Measurements from ENCODE around the gene CCDC74B.
"Not testable (repeated sequence)": the region's sequence is repeated elsewhere in the genome, so short reads cannot be mapped to it uniquely, and the experiment has no call there.

The CCDC74B gene

DNA sequence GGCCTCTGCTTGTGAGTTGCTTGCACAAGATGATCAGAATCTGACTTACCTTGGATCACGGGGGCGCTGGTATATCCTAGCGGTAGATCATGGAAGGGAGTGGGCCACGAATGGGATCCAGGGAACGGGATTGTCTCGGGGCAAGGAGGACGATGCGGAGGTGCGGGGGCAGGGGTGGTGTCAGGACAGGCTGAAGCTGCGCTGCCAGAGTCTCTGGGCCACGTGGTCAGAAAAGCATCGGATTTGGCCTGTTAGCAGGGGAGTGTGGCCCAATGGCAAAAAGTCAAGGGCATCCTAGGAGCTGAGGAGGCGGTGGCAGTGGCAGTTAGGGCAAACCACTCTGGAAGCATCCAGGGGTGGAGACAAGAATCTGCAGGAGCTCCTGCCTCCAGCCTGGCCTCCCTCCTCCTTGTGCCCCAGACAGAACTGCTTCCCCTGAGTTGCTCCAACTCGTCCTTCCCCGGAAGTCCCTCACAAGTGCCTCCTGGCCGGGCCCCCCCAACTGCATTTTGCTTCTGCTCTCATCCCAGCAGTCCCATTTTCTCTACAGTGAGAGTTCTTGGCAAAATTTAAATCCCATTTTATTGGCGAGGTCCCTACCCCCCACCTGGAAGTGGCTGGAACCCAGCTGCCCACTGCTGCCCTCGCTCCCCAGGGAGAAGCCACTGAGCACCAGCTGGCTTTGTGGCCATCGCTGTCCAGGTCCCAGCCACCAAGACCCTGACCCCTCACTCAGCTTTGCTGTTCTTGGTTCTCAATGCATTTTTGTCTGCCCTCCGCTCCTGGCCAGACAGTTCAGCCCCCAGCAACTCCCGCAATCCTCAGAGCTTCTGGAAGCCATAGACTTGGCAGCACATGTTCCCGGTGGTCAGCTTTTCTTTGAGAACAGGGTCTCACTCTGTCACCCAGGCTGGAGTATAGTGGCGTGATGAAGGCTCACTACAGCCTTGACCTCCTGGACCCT is 5.6 kb upstream of the CCDC74B start:
- DNase-seq (ENCODE audit: low read depth): no peak

DNA sequence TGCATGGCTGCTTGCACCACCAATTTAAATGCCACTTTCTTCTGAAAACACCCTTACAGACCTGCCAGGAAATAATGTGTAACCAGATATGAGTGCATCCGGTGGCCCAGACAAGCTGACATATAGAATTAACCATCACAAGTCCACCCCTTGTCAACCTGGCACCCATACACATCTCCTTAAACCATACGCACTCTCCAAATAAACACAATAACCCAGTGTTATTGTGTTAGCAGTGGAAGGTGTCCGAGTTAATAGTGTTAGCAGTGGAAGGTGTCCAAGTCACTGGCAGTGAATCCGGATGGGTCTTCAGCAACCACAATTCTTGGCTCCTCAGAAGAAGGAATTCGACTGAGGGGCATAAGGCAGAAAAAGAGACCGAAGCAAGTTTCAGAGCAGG is 3.6 kb upstream of the CCDC74B start:
- DNase-seq (ENCODE audit: low read depth): not testable (repeated sequence)

- DNase-seq (ENCODE audit: low read depth): not testable (repeated sequence)
These were observed 1.5 kb downstream of the CCDC74B start for GRCh38 chr2:130143266-130144039.

DNA sequence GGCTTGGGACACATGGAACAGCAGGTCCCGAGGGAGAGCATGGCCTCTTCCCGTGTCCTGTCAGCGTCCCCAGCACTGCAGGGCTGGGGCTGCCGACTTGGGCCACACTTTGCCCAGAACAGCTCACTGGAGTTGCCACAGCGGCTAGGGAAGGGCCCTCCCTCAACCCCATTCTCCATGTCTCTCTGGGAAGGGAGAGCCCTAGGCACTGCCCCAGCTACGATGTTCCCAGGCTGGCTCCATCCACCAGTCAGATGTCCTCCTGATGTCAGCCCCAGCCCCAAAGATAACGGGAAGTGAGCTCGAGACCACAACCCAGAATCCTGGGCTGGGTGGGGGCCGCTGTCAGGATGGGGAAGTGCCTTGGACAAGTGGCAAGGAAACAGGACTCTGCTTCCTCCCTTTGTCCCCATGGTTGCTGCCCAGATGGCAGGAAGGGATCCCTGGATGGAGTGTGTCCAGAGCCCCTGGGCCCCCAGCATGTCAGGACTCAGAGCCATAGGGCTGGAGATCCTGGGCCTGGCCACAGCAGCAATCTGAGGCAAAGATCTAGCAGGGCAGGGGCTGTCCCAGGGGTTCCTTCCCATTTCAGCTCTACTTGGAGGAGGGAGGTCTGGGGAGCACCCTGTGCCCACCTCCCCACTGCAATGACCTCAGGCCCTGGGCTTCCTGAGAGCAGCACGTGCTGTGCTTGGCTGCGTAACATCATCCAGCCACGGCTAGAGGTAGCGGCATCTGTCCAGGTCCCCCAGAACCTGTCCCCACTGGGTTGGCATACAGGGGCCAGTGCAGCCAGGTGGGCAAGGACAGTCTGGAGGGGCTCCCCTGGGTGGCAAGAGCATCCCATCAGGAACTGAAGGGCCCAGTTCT is 2.3 kb downstream of the CCDC74B start:
- not testable (repeated sequence) for DNase-seq (ENCODE audit: low read depth)

- not testable (repeated sequence) for DNase-seq (ENCODE audit: low read depth)
These were observed 3.1 kb downstream of the CCDC74B start for GRCh38 chr2:130141645-130142370.

DNA sequence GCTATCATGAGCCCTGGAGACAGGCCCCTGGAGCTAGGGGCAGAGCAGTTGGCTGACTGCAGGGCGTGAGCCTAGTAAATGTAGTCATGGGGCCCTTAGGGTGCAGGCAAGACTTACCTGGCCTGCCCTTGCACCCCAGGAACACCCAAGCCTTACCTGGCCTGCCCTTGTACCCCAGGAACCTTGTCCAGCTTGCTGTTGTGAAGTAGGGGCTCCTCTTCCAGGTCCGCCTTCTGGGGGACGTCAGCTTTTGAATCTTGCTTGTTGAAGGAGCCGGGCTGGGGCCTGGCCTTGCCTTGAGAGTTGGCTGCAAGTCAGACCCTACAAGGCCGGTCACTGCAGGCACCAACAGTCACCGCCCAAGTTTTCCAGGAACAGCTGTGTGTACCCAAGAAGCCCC is 3.9 kb downstream of the CCDC74B start:
- DNase-seq (ENCODE audit: low read depth): not testable (repeated sequence)

DNA sequence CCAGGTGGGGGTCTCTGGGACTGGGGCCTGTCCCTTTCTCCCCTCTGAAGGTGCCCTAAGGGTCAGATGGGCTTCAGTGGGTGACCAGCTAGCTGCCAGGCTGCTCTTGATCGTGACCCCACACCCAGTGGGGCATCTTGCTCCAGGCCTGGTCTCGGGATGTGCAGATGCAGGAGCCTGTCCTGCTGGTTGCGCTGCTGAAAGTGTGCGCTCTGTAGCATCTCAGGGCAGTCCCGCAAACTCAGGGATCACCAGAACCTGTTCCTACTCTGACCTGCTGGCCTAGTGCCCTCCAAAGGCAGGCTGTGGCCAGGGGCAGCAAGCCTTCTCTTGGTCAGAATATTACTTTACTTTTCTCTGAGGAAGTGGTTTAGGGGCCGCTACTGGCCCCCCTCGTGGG is 4.4 kb downstream of the CCDC74B start:
- DNase-seq (ENCODE audit: low read depth): not testable (repeated sequence)

- DNase-seq (ENCODE audit: low read depth): not testable (repeated sequence)
These were observed 5.3 kb downstream of the CCDC74B start for GRCh38 chr2:130139331-130140280.

- not testable (repeated sequence) for DNase-seq (ENCODE audit: low read depth)
These were observed 6.1 kb downstream of the CCDC74B start for GRCh38 chr2:130138841-130139251.

- not testable (repeated sequence) for DNase-seq (ENCODE audit: low read depth)
These were observed 6.6 kb downstream of the CCDC74B start for GRCh38 chr2:130138326-130138725.

DNA sequence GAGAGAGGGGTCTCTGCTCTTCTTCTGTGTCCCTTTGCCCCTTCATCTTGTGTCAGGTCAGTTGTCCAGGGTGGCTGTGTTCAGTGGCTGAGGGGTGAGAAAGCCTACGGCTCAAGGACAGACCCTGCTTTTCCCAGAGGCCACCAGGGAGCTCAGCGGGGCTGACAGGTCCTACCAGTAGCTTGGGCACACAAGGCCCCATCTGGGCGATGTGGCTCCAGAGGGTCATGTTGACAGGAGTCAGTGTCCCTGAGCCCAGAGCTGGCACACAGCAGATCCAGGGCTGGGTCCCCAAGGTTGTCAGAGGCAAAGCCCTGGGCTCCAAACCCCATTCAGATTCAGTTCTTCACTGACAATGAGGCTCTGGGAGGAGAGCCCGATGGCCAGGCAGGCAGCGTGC is 7.8 kb downstream of the CCDC74B start:
- DNase-seq (ENCODE audit: low read depth): not testable (repeated sequence)

GRCh38 chr2:130136546-130136945 is 8.4 kb downstream of the CCDC74B start:
- DNase-seq (ENCODE audit: low read depth): not testable (repeated sequence)

DNA sequence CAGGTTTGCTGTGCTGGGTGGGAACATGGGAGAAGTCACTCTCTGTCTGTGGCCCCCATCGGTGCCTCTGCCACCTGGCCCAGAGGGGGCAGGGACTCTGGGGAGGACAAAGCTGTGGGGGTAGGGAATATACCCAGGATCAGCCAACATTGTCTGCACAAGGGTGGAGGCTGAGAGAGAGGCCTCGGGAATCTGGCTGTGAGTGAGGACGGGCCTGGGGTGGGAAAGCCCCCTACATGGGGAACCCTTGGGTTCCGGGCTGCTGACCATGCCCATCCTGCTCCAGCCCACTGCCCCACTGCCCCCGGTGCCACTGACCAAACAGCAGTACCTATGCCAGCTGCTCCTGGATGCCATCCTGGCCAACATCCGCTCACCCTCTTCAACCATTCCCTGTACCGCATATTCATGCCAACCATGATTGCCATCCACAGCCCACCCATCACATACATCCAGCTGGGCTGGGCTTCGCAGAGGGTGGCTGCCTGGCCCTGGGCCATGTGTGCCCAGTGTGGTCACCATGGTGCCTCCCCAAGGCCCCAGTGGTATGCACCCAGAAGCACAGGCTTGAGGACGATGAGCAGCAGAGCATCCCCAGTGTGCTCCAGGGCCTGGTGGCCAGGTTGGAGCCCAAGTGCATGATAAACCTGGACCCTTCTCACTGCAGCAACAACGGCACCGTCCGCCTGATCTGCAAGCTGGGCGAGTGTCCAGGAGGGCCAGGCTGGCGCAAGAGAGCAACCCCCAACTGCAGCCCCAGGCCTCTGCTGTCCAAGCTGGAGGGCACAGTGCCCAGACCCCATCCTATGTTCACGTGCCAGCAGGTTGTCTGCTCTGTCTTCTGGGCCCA is 9.0 kb downstream of the CCDC74B start:
- no peak for DNase-seq (ENCODE audit: low read depth)

- not testable (repeated sequence) for DNase-seq (ENCODE audit: low read depth)
These were observed 15.6 kb downstream of the CCDC74B start, which contains the start of gene POTEF for GRCh38 chr2:130129120-130129829. TSS of gene POTEF (minus strand) at chr2:130129222. CDS start at chr2:130120515, 8,707 bp downstream.

- not testable (repeated sequence) for DNase-seq (ENCODE audit: low read depth)
These were observed 16.4 kb downstream of the CCDC74B start for GRCh38 chr2:130128464-130128863.

GRCh38 chr2:130127726-130128125 is 17.2 kb downstream of the CCDC74B start:
- DNase-seq (ENCODE audit: low read depth): not testable (repeated sequence)

DNA sequence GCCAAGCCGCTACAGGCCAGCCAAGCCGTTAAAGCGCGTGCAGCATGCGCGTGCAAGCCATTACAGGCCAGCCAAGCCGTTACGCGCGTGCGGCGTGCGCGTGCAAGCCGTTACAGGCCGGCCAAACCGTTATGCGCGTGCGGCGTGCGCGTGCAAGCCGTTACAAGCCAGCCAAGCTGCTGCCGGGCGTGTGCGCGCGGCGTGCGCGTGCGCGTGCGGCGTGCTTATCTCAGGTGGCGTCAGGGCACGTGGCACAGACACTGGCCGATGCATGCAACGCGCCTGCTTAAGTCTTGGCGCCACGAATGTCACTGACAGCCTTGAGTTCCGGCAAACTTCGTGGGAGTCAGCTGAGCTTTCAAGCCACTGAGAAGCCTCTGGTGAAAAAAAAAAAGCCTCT is 24.0 kb downstream of the CCDC74B start:
- DNase-seq (ENCODE audit: low read depth): not testable (repeated sequence)
